HEK293 (cell line): ENCODE data around the gene ICAM4.

Experiments
- CTCF ChIA-PET: fragments of 350-600 bp; formaldehyde crosslinking; extraction: SDS; loops from one replicate; lab custom pipeline; 2021; ENCODE audit warnings: antibody characterized with exemption; lab: Yijun Ruan, JAX
- POLR2A ChIA-PET: fragments of 300-600 bp; formaldehyde crosslinking; extraction: SDS; loops from one replicate; lab custom pipeline; 2020; ENCODE audit warnings: antibody characterized with exemption, inconsistent platforms; lab: Yijun Ruan, JAX
- H3K27ac ChIP-seq: fragments of 200-500 bp; sonication (Bioruptor generic); 2 replicates; pipeline ENCODE4 v1.5.1; 2014; ENCODE audit warnings: low read depth, low read length, control low read depth, inconsistent platforms; ENCODE audit errors: extremely low read depth
- H3K36me3 ChIP-seq, 2 experiments: fragments of 200-500 bp in 1 of 2; sonication (Bioruptor generic) in 1 of 2; 1 replicate in 1 of 2; 2 replicates in 1 of 2; pipeline ENCODE4 v1.5.1; 2014 to 2017; ENCODE audit warnings: inconsistent platforms in 2 of 2, low read length in 2 of 2; ENCODE audit not compliant: control insufficient read depth in 2 of 2, insufficient read depth in 1 of 2
- H3K4me1 ChIP-seq: fragments of 200-500 bp; sonication (Bioruptor generic); 2 replicates; pipeline ENCODE4 v1.5.1; 2014; ENCODE audit warnings: mild to moderate bottlenecking, low read length, inconsistent platforms; ENCODE audit not compliant: control insufficient read depth, insufficient read depth
- H3K4me3 ChIP-seq: 2 replicates; pipeline ENCODE4 v1.5.1; 2011; ENCODE audit warnings: low read depth, mild to moderate bottlenecking, control low read depth, low read length, moderate library complexity
- H3K9me3 ChIP-seq: fragments of 200-500 bp; sonication (Bioruptor generic); 2 replicates; pipeline ENCODE4 v1.5.1; 2014; ENCODE audit warnings: low read depth, low read length, inconsistent platforms; ENCODE audit not compliant: control insufficient read depth, insufficient read depth
- AEBP2 ChIP-seq: fragments of 450-650 bp; formaldehyde crosslinking; IDR thresholded peaks from 2 replicates; pipeline ENCODE4 v1.5.1; 2016; ENCODE audit warnings: missing biosample characterization, missing genetic modification characterization, borderline replicate concordance
- CTCF ChIP-seq: fragments of 450-650 bp; formaldehyde crosslinking; IDR thresholded peaks from 2 replicates; pipeline ENCODE4 v1.5.1; 2016; ENCODE audit warnings: missing biosample characterization, missing genetic modification characterization
- EGR2 ChIP-seq: fragments of 450-650 bp; formaldehyde crosslinking; IDR thresholded peaks from 2 replicates; pipeline ENCODE4 v1.5.1; 2016; ENCODE audit warnings: low read depth, missing biosample characterization, missing genetic modification characterization
- KLF17 ChIP-seq: fragments of 450-650 bp; formaldehyde crosslinking; IDR thresholded peaks from 2 replicates; pipeline ENCODE4 v1.5.1; 2016; ENCODE audit warnings: missing biosample characterization, missing genetic modification characterization
- KLF9 ChIP-seq: fragments of 450-650 bp; formaldehyde crosslinking; IDR thresholded peaks from 2 replicates; pipeline ENCODE4 v1.5.1; 2016; ENCODE audit warnings: missing biosample characterization, missing genetic modification characterization, low read depth
- SP2 ChIP-seq: fragments of 450-650 bp; formaldehyde crosslinking; IDR thresholded peaks from 2 replicates; pipeline ENCODE4 v1.5.1; 2016; ENCODE audit warnings: missing biosample characterization, missing genetic modification characterization
- TRIM28 ChIP-seq: IDR thresholded peaks from 2 replicates; pipeline ENCODE4 v1.6.1; 2011; ENCODE audit warnings: low read length, control low read depth, borderline replicate concordance
- ZBTB26 ChIP-seq: fragments of 450-650 bp; formaldehyde crosslinking; optimal IDR thresholded peaks from 2 replicates; pipeline ENCODE3; 2016; ENCODE audit warnings: missing biosample characterization, mild to moderate bottlenecking, missing genetic modification characterization
- ZFP3 ChIP-seq: fragments of 450-650 bp; formaldehyde crosslinking; IDR thresholded peaks from 2 replicates; pipeline ENCODE4 v1.5.1; 2016; ENCODE audit warnings: low read depth, missing biosample characterization, missing genetic modification characterization
- ZNF132 ChIP-seq: fragments of 450-650 bp; formaldehyde crosslinking; IDR thresholded peaks from 2 replicates; pipeline ENCODE4 v1.5.1; 2017; ENCODE audit warnings: missing biosample characterization, missing genetic modification characterization, borderline replicate concordance
- ZNF157 ChIP-seq: fragments of 450-650 bp; formaldehyde crosslinking; IDR thresholded peaks from 2 replicates; pipeline ENCODE4 v1.5.1; 2016; ENCODE audit warnings: missing biosample characterization, missing genetic modification characterization
- ZNF19 ChIP-seq: fragments of 450-650 bp; formaldehyde crosslinking; IDR thresholded peaks from 2 replicates; pipeline ENCODE4; 2016; ENCODE audit warnings: missing biosample characterization, missing genetic modification characterization, low read depth
- ZNF202 ChIP-seq: fragments of 450-650 bp; formaldehyde crosslinking; IDR thresholded peaks from 2 replicates; pipeline ENCODE4 v1.5.1; 2016; ENCODE audit warnings: missing biosample characterization, missing genetic modification characterization, borderline replicate concordance
- ZNF266 ChIP-seq: fragments of 450-650 bp; formaldehyde crosslinking; IDR thresholded peaks from 2 replicates; pipeline ENCODE4 v1.5.1; 2016; ENCODE audit warnings: missing biosample characterization, missing genetic modification characterization, low read depth
- ZNF302 ChIP-seq: fragments of 450-650 bp; formaldehyde crosslinking; IDR thresholded peaks from 2 replicates; pipeline ENCODE4 v1.5.1; 2016; ENCODE audit warnings: missing biosample characterization, missing genetic modification characterization, low read depth
- ZNF449 ChIP-seq: fragments of 450-650 bp; formaldehyde crosslinking; IDR thresholded peaks from 2 replicates; pipeline ENCODE4 v1.5.1; 2017; ENCODE audit warnings: missing biosample characterization, mild to moderate bottlenecking, missing genetic modification characterization, moderate library complexity
- ZNF473 ChIP-seq: fragments of 450-650 bp; formaldehyde crosslinking; IDR thresholded peaks from 2 replicates; pipeline ENCODE4 v1.5.1; 2017; ENCODE audit warnings: missing biosample characterization, missing genetic modification characterization
- ZNF560 ChIP-seq: fragments of 450-650 bp; formaldehyde crosslinking; IDR thresholded peaks from 2 replicates; pipeline ENCODE4 v1.5.1; 2017; ENCODE audit warnings: missing biosample characterization, missing genetic modification characterization, borderline replicate concordance
- ZNF561 ChIP-seq: fragments of 450-650 bp; IDR thresholded peaks from 2 replicates; pipeline ENCODE4 v1.5.1; 2018; ENCODE audit warnings: missing biosample characterization, missing genetic modification characterization, borderline replicate concordance
- ZNF670 ChIP-seq: fragments of 450-650 bp; formaldehyde crosslinking; IDR thresholded peaks from 2 replicates; pipeline ENCODE4 v1.5.1; 2016; ENCODE audit warnings: missing biosample characterization, missing genetic modification characterization, low read depth
- ZNF692 ChIP-seq: fragments of 450-650 bp; formaldehyde crosslinking; IDR thresholded peaks from 2 replicates; pipeline ENCODE4 v1.5.1; 2016; ENCODE audit warnings: missing biosample characterization, missing genetic modification characterization
- ZNF76 ChIP-seq: fragments of 450-650 bp; formaldehyde crosslinking; IDR thresholded peaks from 2 replicates; pipeline ENCODE4; 2016; ENCODE audit warnings: low read depth, missing biosample characterization, missing genetic modification characterization, borderline replicate concordance
- ZNF785 ChIP-seq: fragments of 450-650 bp; formaldehyde crosslinking; IDR thresholded peaks from 2 replicates; pipeline ENCODE4 v1.5.1; 2016; ENCODE audit warnings: missing biosample characterization, missing genetic modification characterization
- ZSCAN5A ChIP-seq: fragments of 450-650 bp; formaldehyde crosslinking; IDR thresholded peaks from 2 replicates; pipeline ENCODE4 v1.5.1; 2016; ENCODE audit warnings: missing biosample characterization, missing genetic modification characterization

Gene ICAM4

GRCh38 chr19:10290876-10291553, 4.3 kb downstream of the ICAM4 start (continued):
- TF ChIP-seq ZFP3 (tag by site-specific recombination) (no peak), KLF17 (peak; percentile 45; the same call in 1 of the 2 replicates), AEBP2 (tag by site-specific recombination) (no peak), KLF9 (tag by site-specific recombination) (peak; percentile 78), ZNF692 (tag by site-specific recombination) (peak; percentile 56; the same call in 1 of the 2 replicates), ZNF670 (tag by site-specific recombination) (no peak), ZNF302 (no peak), ZNF157 (tag by site-specific recombination) (no peak), ZNF76 (peak; percentile 39; the same call in 1 of the 2 replicates), ZSCAN5A (tag by site-specific recombination) (no peak), SP2 (tag by site-specific recombination) (peak; percentile 90), EGR2 (tag by site-specific recombination) (0 out of 2 replicates have a peak, but pooled peaks have one; percentile 8), CTCF (tag by site-specific recombination) (no peak), ZNF202 (tag by site-specific recombination) (no peak)

GRCh38 chr19:10291554-10292205, 4.9 kb downstream of the ICAM4 start:
- Histone ChIP-seq H3K27ac (peak overlapping the region; percentile 6; the same call in 1 of the 2 replicates), H3K9me3 (no peaks in the 10 kb centered on the region), H3K4me1 (peaks cover 4% of the 10 kb centered on the region; the same call in 1 of the 2 replicates), H3K4me3 (peak overlapping the region; percentile 41), H3K36me3 (peaks cover 0 to 5% of the 10 kb centered on the region in 2 experiments; a peak in 1 of 3 replicates)
- CTCF ChIA-PET, result interaction anchor here (0.7 to 1.9 kb wide), 5 partner anchors 8 to 42 kb away, joined by 3 to 6 read pairs (median 4); no protein-coding TSS in a partner anchor
- POLR2A ChIA-PET, result interaction anchor here (0.5 to 2.0 kb wide), 13 partner anchors 13 to 372 kb away, joined by 3 to 13 read pairs (median 4); partner anchors contain the start of genes ICAM1, RAVER1 and TYK2
- TF ChIP-seq ZNF449 (no peak), ZNF561 (no peak), SP2 (tag by site-specific recombination) (0 out of 2 replicates have a peak, but pooled peaks have one; percentile 1), TRIM28 (no peak), ZNF473 (tag by site-specific recombination) (no peak), ZNF560 (no peak), ZNF785 (no peak), ZBTB26 (tag by site-specific recombination) (no peak), ZNF266 (tag by site-specific recombination) (no peak), ZNF132 (no peak), ZNF19 (tag by site-specific recombination) (no peak)
